HEK293 (cell line): ENCODE data around the gene VPS13D.

Source experiments
- CTCF ChIP-seq: fragments of 450-650 bp; formaldehyde crosslinking; IDR thresholded peaks from 2 replicates; pipeline ENCODE4 v1.5.1; 2016; ENCODE audit warnings: missing biosample characterization, missing genetic modification characterization
- EGR2 ChIP-seq: fragments of 450-650 bp; formaldehyde crosslinking; IDR thresholded peaks from 2 replicates; pipeline ENCODE4 v1.5.1; 2016; ENCODE audit warnings: low read depth, missing biosample characterization, missing genetic modification characterization
- KLF16 ChIP-seq: fragments of 450-650 bp; formaldehyde crosslinking; IDR thresholded peaks from 2 replicates; pipeline ENCODE4 v1.5.1; 2017; ENCODE audit warnings: missing biosample characterization, missing genetic modification characterization
- TRIM28 ChIP-seq: IDR thresholded peaks from 2 replicates; pipeline ENCODE4 v1.6.1; 2011; ENCODE audit warnings: low read length, control low read depth, borderline replicate concordance
- YY1 ChIP-seq: fragments of 450-650 bp; formaldehyde crosslinking; IDR thresholded peaks from 2 replicates; pipeline ENCODE4 v1.5.1; 2018; ENCODE audit warnings: missing biosample characterization, missing genetic modification characterization
- ZFP3 ChIP-seq: fragments of 450-650 bp; formaldehyde crosslinking; IDR thresholded peaks from 2 replicates; pipeline ENCODE4 v1.5.1; 2016; ENCODE audit warnings: low read depth, missing biosample characterization, missing genetic modification characterization
- ZNF2 ChIP-seq: fragments of 450-650 bp; formaldehyde crosslinking; IDR thresholded peaks from 2 replicates; pipeline ENCODE4 v1.5.1; 2016; ENCODE audit warnings: missing biosample characterization, missing genetic modification characterization
- ZNF302 ChIP-seq: fragments of 450-650 bp; formaldehyde crosslinking; IDR thresholded peaks from 2 replicates; pipeline ENCODE4 v1.5.1; 2016; ENCODE audit warnings: missing biosample characterization, missing genetic modification characterization, low read depth
- ZNF324 ChIP-seq: fragments of 450-650 bp; formaldehyde crosslinking; IDR thresholded peaks from 2 replicates; pipeline ENCODE4 v1.5.1; 2016; ENCODE audit warnings: missing biosample characterization, missing genetic modification characterization
- ZNF514 ChIP-seq: fragments of 450-650 bp; formaldehyde crosslinking; IDR thresholded peaks from 2 replicates; pipeline ENCODE4 v1.5.1; 2016; ENCODE audit warnings: missing biosample characterization, missing genetic modification characterization
- ZSCAN16 ChIP-seq: fragments of 450-650 bp; formaldehyde crosslinking; IDR thresholded peaks from 2 replicates; pipeline ENCODE4 v1.5.1; 2016; ENCODE audit warnings: missing biosample characterization, missing genetic modification characterization
- ZSCAN30 ChIP-seq: fragments of 450-650 bp; IDR thresholded peaks from 2 replicates; pipeline ENCODE4 v1.5.1; 2018; ENCODE audit warnings: missing biosample characterization, mild to moderate bottlenecking, missing genetic modification characterization, moderate library complexity
- TF ChIP-seq, protein P1 (sequence below): fragments of 450-650 bp; formaldehyde crosslinking; IDR thresholded peaks from 2 replicates; pipeline ENCODE4 v1.5.1; 2016; ENCODE audit warnings: missing biosample characterization, missing genetic modification characterization
- TF ChIP-seq, protein P2 (sequence below): fragments of 450-650 bp; formaldehyde crosslinking; IDR thresholded peaks from 2 replicates; pipeline ENCODE4 v1.5.1; 2016; ENCODE audit warnings: missing biosample characterization, missing genetic modification characterization

DNA sequence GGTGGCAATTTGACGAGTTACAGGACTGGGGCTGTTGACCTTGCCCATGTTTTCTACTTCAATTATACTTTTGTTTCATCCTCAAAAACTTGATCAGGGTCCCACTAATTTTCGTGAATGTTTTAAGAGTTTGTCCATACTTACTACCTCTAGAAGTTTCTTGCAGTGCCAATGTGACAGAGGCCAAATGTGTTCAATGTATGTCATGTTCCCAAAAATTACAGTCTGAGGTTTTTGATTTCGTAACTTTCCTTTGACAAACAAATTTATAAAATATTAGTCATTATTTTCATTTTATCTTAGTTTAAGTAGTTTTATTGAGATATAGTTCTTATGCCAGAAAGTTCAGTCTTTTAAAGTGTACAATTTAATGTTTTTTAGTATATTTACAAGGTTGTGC lies 15.3 kb downstream of the VPS13D start:
- TF ChIP-seq CTCF = no peak
- no peak for TF ChIP-seq ZFP3 (tag by site-specific recombination)
- no peak for TF ChIP-seq ZNF324 (tag by site-specific recombination)
- TF ChIP-seq TRIM28 = no peak
- no peak for TF ChIP-seq YY1 (tag by site-specific recombination)
- TF ChIP-seq KLF16 = no peak
- no peak for TF ChIP-seq ZNF302 (tag by site-specific recombination)
- no peak for TF ChIP-seq EGR2 (tag by site-specific recombination)
- TF ChIP-seq, protein P1, sequence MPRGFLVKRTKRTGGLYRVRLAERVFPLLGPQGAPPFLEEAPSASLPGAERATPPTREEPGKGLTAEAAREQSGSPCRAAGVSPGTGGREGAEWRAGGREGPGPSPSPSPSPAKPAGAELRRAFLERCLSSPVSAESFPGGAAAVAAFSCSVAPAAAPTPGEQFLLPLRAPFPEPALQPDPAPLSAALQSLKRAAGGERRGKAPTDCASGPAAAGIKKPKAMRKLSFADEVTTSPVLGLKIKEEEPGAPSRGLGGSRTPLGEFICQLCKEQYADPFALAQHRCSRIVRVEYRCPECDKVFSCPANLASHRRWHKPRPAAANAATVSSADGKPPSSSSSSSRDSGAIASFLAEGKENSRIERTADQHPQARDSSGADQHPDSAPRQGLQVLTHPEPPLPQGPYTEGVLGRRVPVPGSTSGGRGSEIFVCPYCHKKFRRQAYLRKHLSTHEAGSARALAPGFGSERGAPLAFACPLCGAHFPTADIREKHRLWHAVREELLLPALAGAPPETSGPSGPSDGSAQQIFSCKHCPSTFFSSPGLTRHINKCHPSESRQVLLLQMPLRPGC (tag by site-specific recombination) = no peak
- TF ChIP-seq, protein P2, sequence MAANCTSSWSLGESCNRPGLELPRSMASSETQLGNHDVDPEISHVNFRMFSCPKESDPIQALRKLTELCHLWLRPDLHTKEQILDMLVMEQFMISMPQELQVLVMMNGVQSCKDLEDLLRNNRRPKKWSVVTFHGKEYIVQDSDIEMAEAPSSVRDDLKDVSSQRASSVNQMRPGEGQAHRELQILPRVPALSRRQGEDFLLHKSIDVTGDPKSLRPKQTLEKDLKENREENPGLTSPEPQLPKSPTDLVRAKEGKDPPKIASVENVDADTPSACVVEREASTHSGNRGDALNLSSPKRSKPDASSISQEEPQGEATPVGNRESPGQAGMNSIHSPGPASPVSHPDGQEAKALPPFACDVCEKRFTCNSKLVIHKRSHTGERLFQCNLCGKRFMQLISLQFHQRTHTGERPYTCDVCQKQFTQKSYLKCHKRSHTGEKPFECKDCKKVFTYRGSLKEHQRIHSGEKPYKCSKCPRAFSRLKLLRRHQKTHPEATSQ (tag by site-specific recombination) = no peak
- no peak for TF ChIP-seq ZSCAN30 (tag by site-specific recombination)
- TF ChIP-seq ZNF514 (tag by site-specific recombination) = no peak
- TF ChIP-seq ZSCAN16 (tag by site-specific recombination) = no peak
- no peak for TF ChIP-seq ZNF2 (tag by site-specific recombination)
